Ureter (tissue), 1 donor: ENCODE data around the gene CFAP97D1. TPM values are rescaled to one million over a fixed set of nuclear protein-coding genes. Genes with fewer than 3 reads are reported as not detected.
A peak's percentile ranks its signal among the peaks of the same experiment; 100 is the strongest.

ENCODE experiments used
- DNase-seq: peaks from one replicate; pipeline ENCODE4 v3.0.0-alpha.2; 2020; ENCODE audit warnings: low spot score
- total RNA-seq: library from RNA; stranded (reverse); gene quantifications from one replicate; pipeline ENCODE4 v1.2.4, GENCODE V29; 2023
- donor health status: DM: yes; HTN: yes; CAD: no.

The CFAP97D1 gene
- total RNA-seq = not detected

- DNase-seq = no peak
These were observed at the start of gene CFAP97D1 for GRCh38 chr17:43780135-43780534. Gene CFAP97D1 (plus strand): TSS chr17:43780435. CDS start chr17:43780463, 28 bp downstream.

GRCh38 chr17:43732958-43733357, 47.3 kb upstream of the CFAP97D1 start:
- no peak for DNase-seq

- DNase-seq = no peak
These were observed 46.3 kb upstream of the CFAP97D1 start for GRCh38 chr17:43733956-43734355.

GRCh38 chr17:43734376-43734775, 45.9 kb upstream of the CFAP97D1 start:
- no peak for DNase-seq

- DNase-seq = no peak
These were observed 43.8 kb upstream of the CFAP97D1 start for GRCh38 chr17:43736389-43736788.

- no peak for DNase-seq
These were observed 42.5 kb upstream of the CFAP97D1 start for GRCh38 chr17:43737722-43738121.

- DNase-seq = no peak
These were observed 39.7 kb upstream of the CFAP97D1 start for GRCh38 chr17:43740541-43740940.

- DNase-seq = no peak
These were observed 38.6 kb upstream of the CFAP97D1 start for GRCh38 chr17:43741636-43742035.

GRCh38 chr17:43745541-43745940, 34.7 kb upstream of the CFAP97D1 start:
- DNase-seq = no peak

GRCh38 chr17:43750153-43750552, 30.1 kb upstream of the CFAP97D1 start:
- no peak for DNase-seq

GRCh38 chr17:43753493-43754129, 26.6 kb upstream of the CFAP97D1 start:
- DNase-seq = no peak

- DNase-seq = no peak
These were observed 25.3 kb upstream of the CFAP97D1 start for GRCh38 chr17:43754947-43755346.

GRCh38 chr17:43755389-43755875, 24.8 kb upstream of the CFAP97D1 start:
- no peak for DNase-seq

GRCh38 chr17:43756201-43756600, 24.0 kb upstream of the CFAP97D1 start:
- no peak for DNase-seq

- no peak for DNase-seq
These were observed 23.0 kb upstream of the CFAP97D1 start for GRCh38 chr17:43757171-43757660.

- DNase-seq = no peak
These were observed 22.1 kb upstream of the CFAP97D1 start for GRCh38 chr17:43758086-43758485.

GRCh38 chr17:43758497-43759174, 21.6 kb upstream of the CFAP97D1 start, which contains the start of gene SOST:
Gene SOST (minus strand): TSS chr17:43758791. CDS start chr17:43758741, 50 bp downstream.
- no peak for DNase-seq

- no peak for DNase-seq
These were observed 20.4 kb upstream of the CFAP97D1 start for GRCh38 chr17:43759836-43760235.

GRCh38 chr17:43760254-43760852, 19.9 kb upstream of the CFAP97D1 start:
- DNase-seq = peak; percentile 95

GRCh38 chr17:43766413-43767052, 13.7 kb upstream of the CFAP97D1 start:
- no peak for DNase-seq

- no peak for DNase-seq
These were observed 13.1 kb upstream of the CFAP97D1 start for GRCh38 chr17:43767053-43767712.

- no peak for DNase-seq
These were observed 12.5 kb upstream of the CFAP97D1 start for GRCh38 chr17:43767713-43768059.
